ENCODE measurements around the gene TBCD. TPM values are rescaled to one million over a fixed set of nuclear protein-coding genes. Genes with fewer than 3 reads are reported as not detected.

Gene TBCD
- total RNA-seq, 1 donor from 2014 or later = 122 TPM

GRCh38 chr17:82718986-82719685, 32.7 kb upstream of the TBCD start:
- Mint-ChIP-seq H3K27me3 (no peaks in the 10 kb centered on the region), H3K4me3 (peak overlapping the region; percentile 95), H3K4me1 (peaks cover 19% of the 10 kb centered on the region), H3K27ac (no peak overlapping the region), H3K9me3 (no peaks in the 10 kb centered on the region), H3K36me3 (ENCODE audit: low read depth) (peaks cover 29% of the 10 kb centered on the region)
- no peak for DNase-seq
- intact Hi-C loops (cut with micrococcal nuclease) = no loop called here

- Mint-ChIP-seq H3K4me1 (peaks cover 19% of the 10 kb centered on the region), H3K9me3 (no peaks in the 10 kb centered on the region), H3K27ac (no peak overlapping the region), H3K36me3 (ENCODE audit: low read depth) (peaks cover 29% of the 10 kb centered on the region), H3K4me3 (no peak overlapping the region), H3K27me3 (no peaks in the 10 kb centered on the region)
- intact Hi-C loops (cut with micrococcal nuclease) = no loop called here
- DNase-seq = no peak
Measured at GRCh38 chr17:82720204-82720603, 31.7 kb upstream of the TBCD start.

GRCh38 chr17:82722341-82723013, 29.4 kb upstream of the TBCD start:
- Mint-ChIP-seq H3K27ac (no peak overlapping the region), H3K36me3 (ENCODE audit: low read depth) (peaks cover 32% of the 10 kb centered on the region), H3K27me3 (no peaks in the 10 kb centered on the region)

GRCh38 chr17:82723169-82723807, 28.6 kb upstream of the TBCD start:
- Mint-ChIP-seq H3K4me3 (no peak overlapping the region), H3K27ac (no peak overlapping the region), H3K27me3 (no peaks in the 10 kb centered on the region), H3K36me3 (ENCODE audit: low read depth) (peaks cover 29% of the 10 kb centered on the region), H3K9me3 (no peaks in the 10 kb centered on the region), H3K4me1 (peaks cover 3% of the 10 kb centered on the region)
- no peak for DNase-seq
- intact Hi-C loops (cut with micrococcal nuclease) = no loop called here

More at GRCh38 chr17:82722341-82723013, 29.4 kb upstream of the TBCD start:
- H3K9me3 Mint-ChIP-seq = no peaks in the 10 kb centered on the region
- intact Hi-C loops (cut with micrococcal nuclease) = no loop called here
- H3K4me1 Mint-ChIP-seq = peaks cover 10% of the 10 kb centered on the region
- DNase-seq = no peak
- no peak overlapping the region for H3K4me3 Mint-ChIP-seq

GRCh38 chr17:82726427-82726826, 25.4 kb upstream of the TBCD start:
- no peak overlapping the region for H3K27ac Mint-ChIP-seq
- H3K9me3 Mint-ChIP-seq = no peaks in the 10 kb centered on the region
- no peaks in the 10 kb centered on the region for H3K27me3 Mint-ChIP-seq
- no peak overlapping the region for H3K4me3 Mint-ChIP-seq
- no peaks in the 10 kb centered on the region for H3K4me1 Mint-ChIP-seq
- H3K36me3 Mint-ChIP-seq (ENCODE audit: low read depth) = peaks cover 29% of the 10 kb centered on the region
- DNase-seq = no peak
- intact Hi-C loops (cut with micrococcal nuclease) = no loop called here

- H3K4me1 Mint-ChIP-seq = no peaks in the 10 kb centered on the region
- no peaks in the 10 kb centered on the region for H3K27me3 Mint-ChIP-seq
- H3K36me3 Mint-ChIP-seq (ENCODE audit: low read depth) = peaks cover 39% of the 10 kb centered on the region
- H3K4me3 Mint-ChIP-seq = no peak overlapping the region
- no peak for DNase-seq
- H3K9me3 Mint-ChIP-seq = peaks cover 6% of the 10 kb centered on the region
- intact Hi-C loops (cut with micrococcal nuclease) = no loop called here
- H3K27ac Mint-ChIP-seq = no peak overlapping the region
Measured at GRCh38 chr17:82729479-82730260, 22.2 kb upstream of the TBCD start.

GRCh38 chr17:82732118-82732743, 19.6 kb upstream of the TBCD start:
- intact Hi-C loops (cut with micrococcal nuclease) = no loop called here
- H3K4me1 Mint-ChIP-seq = no peaks in the 10 kb centered on the region
- no peak overlapping the region for H3K27ac Mint-ChIP-seq
- H3K36me3 Mint-ChIP-seq (ENCODE audit: low read depth) = peaks cover 35% of the 10 kb centered on the region
- H3K27me3 Mint-ChIP-seq = no peaks in the 10 kb centered on the region
- peaks cover 6% of the 10 kb centered on the region for H3K9me3 Mint-ChIP-seq
- H3K4me3 Mint-ChIP-seq = no peak overlapping the region
- no peak for DNase-seq

GRCh38 chr17:82734987-82735866, 16.6 kb upstream of the TBCD start, which contains the start of gene FN3K:
TSS of gene FN3K (plus strand) at chr17:82735615. CDS start at chr17:82735637, 22 bp downstream.
- intact Hi-C loops (cut with micrococcal nuclease) = no loop called here
- H3K36me3 Mint-ChIP-seq (ENCODE audit: low read depth) = peaks cover 32% of the 10 kb centered on the region
- no peak within 1 kb of the TSS for H3K27ac Mint-ChIP-seq
- peak; percentile 81 for DNase-seq
- no peaks in the 10 kb centered on the region for H3K27me3 Mint-ChIP-seq
- peak within 1 kb of the TSS; percentile 61 for H3K4me3 Mint-ChIP-seq
- no peaks in the 10 kb centered on the region for H3K4me1 Mint-ChIP-seq
- peaks cover 12% of the 10 kb centered on the region for H3K9me3 Mint-ChIP-seq

- H3K27ac Mint-ChIP-seq = no peak overlapping the region
- H3K9me3 Mint-ChIP-seq = peaks cover 20% of the 10 kb centered on the region
- no peaks in the 10 kb centered on the region for H3K4me1 Mint-ChIP-seq
- no peak for DNase-seq
- no peak overlapping the region for H3K4me3 Mint-ChIP-seq
- no peaks in the 10 kb centered on the region for H3K27me3 Mint-ChIP-seq
- intact Hi-C loops (cut with micrococcal nuclease) = no loop called here
- H3K36me3 Mint-ChIP-seq (ENCODE audit: low read depth) = peaks cover 38% of the 10 kb centered on the region
Measured at GRCh38 chr17:82736511-82737185, 15.2 kb upstream of the TBCD start.

GRCh38 chr17:82737967-82738877, 13.6 kb upstream of the TBCD start:
- no peaks in the 10 kb centered on the region for H3K27me3 Mint-ChIP-seq
- no peaks in the 10 kb centered on the region for H3K4me1 Mint-ChIP-seq
- intact Hi-C loops (cut with micrococcal nuclease) = no loop called here
- no peak for DNase-seq
- peaks cover 32% of the 10 kb centered on the region for H3K36me3 Mint-ChIP-seq (ENCODE audit: low read depth)
- H3K27ac Mint-ChIP-seq = no peak overlapping the region
- peaks cover 21% of the 10 kb centered on the region for H3K9me3 Mint-ChIP-seq
- no peak overlapping the region for H3K4me3 Mint-ChIP-seq

GRCh38 chr17:82740906-82741759, 10.7 kb upstream of the TBCD start:
- Mint-ChIP-seq H3K36me3 (ENCODE audit: low read depth) (peaks cover 24% of the 10 kb centered on the region), H3K27ac (no peak overlapping the region), H3K9me3 (peaks cover 19% of the 10 kb centered on the region), H3K4me1 (no peaks in the 10 kb centered on the region), H3K4me3 (no peak overlapping the region), H3K27me3 (no peaks in the 10 kb centered on the region)
- no peak for DNase-seq
- intact Hi-C loops (cut with micrococcal nuclease) = no loop called here
